ENCODE measurements around the gene CARD6. TPM values are rescaled to one million over a fixed set of nuclear protein-coding genes. Genes with fewer than 3 reads are reported as not detected.
"Not testable (repeated sequence)": the region's sequence is repeated elsewhere in the genome, so short reads cannot be mapped to it uniquely, and the experiment has no call there.

Gene CARD6
- total RNA-seq, 4 donors from 2014 or later, result 2.2 to 5.4 (median 3.6) TPM

GRCh38 chr5:40866844-40867243, 25.7 kb downstream of the CARD6 start:
- intact Hi-C loops (cut with DNase I; ENCODE audit: low total_unique reads), result loop anchor here (10.0 kb wide), 1 partner anchor 112 kb away; the partner anchor contains the start of gene TTC33
- no peak for TF ChIP-seq POLR2A (IDR thresholded peaks at IDR 0.05)
- no peak for TF ChIP-seq CTCF (IDR thresholded peaks at IDR 0.05)
- WGBS, 2 donors, result 79 to 87% methylated on average over 5 of the region's 5 CpGs
- no peak for DNase-seq (ENCODE audit: low spot score in 2 of 2)
- no peak overlapping the region for H3K4me3 ChIP-seq (ENCODE audit: low read depth, poor library complexity, severe bottlenecking)

DNA sequence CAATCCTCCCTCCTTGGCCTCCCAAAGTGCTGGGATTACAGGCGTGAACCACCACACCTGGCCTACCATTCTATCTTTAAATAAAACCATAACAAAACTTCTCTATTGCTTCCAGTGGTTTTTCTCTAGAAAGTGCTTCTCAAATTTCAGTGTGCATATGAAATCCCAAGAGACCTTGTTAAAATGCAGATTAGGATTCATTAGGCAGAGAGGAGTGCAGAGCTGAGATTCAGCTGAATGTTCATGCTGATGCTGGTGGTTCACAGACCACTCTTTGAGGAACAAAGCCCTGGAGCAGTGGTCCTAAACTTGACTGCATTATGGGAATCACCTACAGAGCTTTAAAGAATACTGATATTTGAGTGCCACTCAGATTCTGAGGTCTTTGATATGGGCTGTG, 28.2 kb downstream of the CARD6 start:
- H3K4me3 ChIP-seq (ENCODE audit: low read depth, poor library complexity, severe bottlenecking), result no peak overlapping the region
- TF ChIP-seq CTCF (IDR thresholded peaks at IDR 0.05) (no peak), POLR2A (IDR thresholded peaks at IDR 0.05) (no peak)
- 84 to 90% methylated on average over 1 of the region's 1 CpG for WGBS, 2 donors
- intact Hi-C loops (cut with DNase I; ENCODE audit: low total_unique reads), result loop anchor here (10.0 kb wide), 1 partner anchor 115 kb away; the partner anchor contains the start of gene TTC33
- DNase-seq (ENCODE audit: low spot score in 2 of 2), result no peak

DNA sequence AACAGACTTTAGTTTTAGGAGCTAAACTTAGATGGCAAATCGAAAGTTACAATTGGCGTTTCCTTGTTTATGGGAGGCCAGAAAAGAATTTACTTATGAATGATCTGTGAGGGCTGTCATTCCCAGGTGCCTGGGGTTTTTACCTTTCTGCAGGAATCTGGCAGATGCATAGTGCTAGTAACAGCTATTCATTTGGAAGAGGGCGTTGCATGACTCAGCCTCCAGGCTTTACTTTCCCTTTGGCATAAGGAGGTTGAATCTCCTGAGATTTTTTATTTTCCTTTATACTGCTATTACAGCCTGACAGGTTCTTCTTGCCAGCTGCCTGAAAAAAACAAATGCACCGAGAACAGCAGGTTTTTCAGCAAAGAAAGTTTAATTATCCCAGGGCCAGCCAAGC, 30.0 kb downstream of the CARD6 start:
- intact Hi-C loops (cut with DNase I; ENCODE audit: low total_unique reads), result no loop called here
- TF ChIP-seq CTCF (IDR thresholded peaks at IDR 0.05) (no peak), POLR2A (IDR thresholded peaks at IDR 0.05) (no peak)
- no peak for DNase-seq (ENCODE audit: low spot score in 2 of 2)
- H3K4me3 ChIP-seq (ENCODE audit: low read depth, poor library complexity, severe bottlenecking), result no peak overlapping the region
- 35 to 52% methylated on average over 4 of the region's 4 CpGs for WGBS, 2 donors

DNA sequence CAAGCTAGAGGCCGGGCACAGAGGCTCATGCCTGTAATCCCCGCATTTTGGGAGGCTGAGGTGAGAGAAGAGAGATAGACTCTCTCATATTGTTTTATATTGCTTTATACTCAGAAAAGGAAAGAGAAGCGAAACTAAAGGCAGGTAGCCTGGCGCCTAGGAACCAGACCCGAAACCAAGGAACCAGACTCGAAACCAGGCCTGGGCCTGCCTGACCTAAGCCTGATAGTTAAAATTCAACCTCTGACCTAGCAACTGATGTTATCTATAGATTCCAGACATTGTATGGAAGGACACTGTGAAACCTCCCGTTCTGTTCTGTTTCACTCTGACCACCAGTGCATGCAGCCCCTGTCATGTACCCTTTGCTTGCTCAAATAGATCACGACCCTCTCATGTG, 31.1 kb downstream of the CARD6 start:
- H3K4me3 ChIP-seq (ENCODE audit: low read depth, poor library complexity, severe bottlenecking); DNase-seq (ENCODE audit: low spot score in 2 of 2); intact Hi-C loops (cut with DNase I; ENCODE audit: low total_unique reads): not testable (repeated sequence)
- 92 to 93% methylated on average over 8 of the region's 8 CpGs for WGBS, 2 donors

DNA sequence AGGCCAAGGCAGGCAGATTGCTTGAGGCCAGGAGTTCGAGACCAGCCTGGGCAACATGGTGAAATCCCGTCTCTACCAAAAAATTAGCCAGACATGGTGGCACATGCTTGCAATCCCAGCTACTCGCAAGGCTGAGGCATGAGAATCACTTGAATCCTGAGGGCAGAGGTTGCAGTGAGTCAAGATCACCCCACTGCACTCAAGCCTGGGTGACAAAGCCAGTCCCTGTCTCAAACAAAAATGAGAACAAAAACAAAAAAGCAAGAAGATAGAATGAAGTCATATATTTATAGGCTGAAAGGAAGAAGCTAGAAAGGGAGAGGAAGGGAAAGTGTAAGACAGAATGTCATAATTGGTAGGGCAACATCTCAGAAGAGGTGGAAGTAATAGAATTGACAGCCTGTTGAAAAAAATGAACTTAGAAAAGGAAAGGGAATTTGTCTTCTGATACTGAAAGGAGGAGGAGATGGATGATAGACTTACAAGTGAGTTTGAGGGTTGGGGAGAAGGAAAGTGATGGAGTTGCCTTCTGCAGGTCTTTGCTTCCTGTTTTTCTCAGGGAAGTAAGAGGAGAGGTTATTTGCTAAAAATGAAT, 32.2 kb downstream of the CARD6 start:
- 80 to 90% methylated on average over 3 of the region's 3 CpGs for WGBS, 2 donors
- no peak for TF ChIP-seq CTCF (IDR thresholded peaks at IDR 0.05)
- no peak for TF ChIP-seq POLR2A (IDR thresholded peaks at IDR 0.05)
- DNase-seq (ENCODE audit: low spot score in 2 of 2), result no peak
- H3K4me3 ChIP-seq (ENCODE audit: low read depth, poor library complexity, severe bottlenecking), result no peak overlapping the region
- intact Hi-C loops (cut with DNase I; ENCODE audit: low total_unique reads), result no loop called here

- no peak for TF ChIP-seq POLR2A (IDR thresholded peaks at IDR 0.05)
- no peak for TF ChIP-seq CTCF (IDR thresholded peaks at IDR 0.05)
- intact Hi-C loops (cut with DNase I; ENCODE audit: low total_unique reads), result no loop called here
- no peak for DNase-seq (ENCODE audit: low spot score in 2 of 2)
- no peak overlapping the region for H3K4me3 ChIP-seq (ENCODE audit: low read depth, poor library complexity, severe bottlenecking)
- 77 to 80% methylated on average over 3 of the region's 3 CpGs for WGBS, 2 donors
These were observed 34.8 kb downstream of the CARD6 start for GRCh38 chr5:40875958-40876357.
